ENCODE data around the gene SMCHD1. TPM values are rescaled to one million over a fixed set of nuclear protein-coding genes. Genes with fewer than 3 reads are reported as not detected.
A peak's percentile ranks its signal among the peaks of the same experiment; 100 is the strongest.
"Not testable (repeated sequence)": the region's sequence is repeated elsewhere in the genome, so short reads cannot be mapped to it uniquely, and the experiment has no call there.

The SMCHD1 gene
- polyA plus RNA-seq, 3 donors, result 10.8 to 13.6 (median 11.8) TPM

DNA sequence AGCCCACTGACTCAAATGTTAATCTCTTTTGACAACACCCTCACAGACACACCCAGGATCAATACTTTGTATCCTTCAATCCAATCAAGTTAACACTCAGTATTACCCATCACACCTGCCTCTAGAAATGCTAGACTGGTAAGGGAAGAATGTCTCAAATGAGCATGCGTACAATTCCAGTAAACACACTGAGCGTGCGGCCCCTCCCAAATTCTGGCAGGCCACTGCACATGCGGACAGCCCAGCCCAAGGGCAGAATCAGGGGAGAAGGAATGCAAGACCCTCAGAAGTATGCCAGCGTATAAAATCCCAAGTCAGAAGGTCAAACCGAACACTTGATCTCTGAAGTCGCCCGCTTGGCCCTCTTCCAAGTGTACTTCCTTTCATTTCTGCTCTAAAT, 183.7 kb downstream of the SMCHD1 start:
- WGBS, 3 donors, result 80 to 83% (median 82%) methylated on average over 8 of the region's 8 CpGs
- H3K27ac ChIP-seq (ENCODE audit: low read depth, low read length), result no peak overlapping the region

DNA sequence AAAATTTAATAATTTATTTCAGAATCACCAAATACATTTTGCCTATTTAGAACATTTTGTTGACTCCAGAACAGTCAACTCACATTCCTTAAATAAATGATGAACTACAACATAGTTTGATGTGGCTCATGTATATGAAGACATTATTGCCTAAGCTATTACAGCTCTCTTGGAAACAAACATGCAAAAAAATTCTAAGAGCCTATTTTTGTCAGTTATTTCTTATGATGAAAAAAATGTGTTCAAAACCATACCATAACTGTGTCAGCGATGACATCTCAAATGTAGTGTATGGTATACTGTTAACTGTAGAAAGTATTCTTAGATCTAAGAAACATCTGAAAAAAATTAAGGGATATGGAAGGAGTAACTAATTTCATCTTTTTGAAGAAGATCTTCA, 185.0 kb downstream of the SMCHD1 start:
- WGBS, 3 donors, result 95 to 100% (median 97%) methylated on average over 1 of the region's 1 CpG
- no peak overlapping the region for H3K27ac ChIP-seq (ENCODE audit: low read depth, low read length)

DNA sequence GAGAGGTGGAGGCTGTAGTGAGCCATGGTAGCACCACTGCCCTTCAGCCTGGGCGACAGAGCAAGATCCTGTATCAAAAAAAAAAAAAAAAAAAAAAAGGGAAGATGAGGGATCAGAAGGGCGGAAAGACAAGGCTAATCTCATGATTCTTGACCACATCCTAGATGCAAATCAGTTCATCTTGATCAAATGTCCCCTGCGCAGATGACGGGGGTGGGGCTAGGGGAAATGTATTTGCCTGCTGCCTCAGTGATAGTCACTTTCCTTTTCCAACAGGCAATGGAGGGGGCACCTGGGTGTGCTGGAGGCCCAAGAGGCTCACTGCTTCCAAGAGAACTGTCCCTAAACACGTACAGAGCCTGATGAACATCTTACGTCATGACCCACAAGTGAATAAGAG, 187.6 kb downstream of the SMCHD1 start:
- WGBS, 3 donors, result 59 to 86% (median 65%) methylated on average over 6 of the region's 6 CpGs
- no peak overlapping the region for H3K27ac ChIP-seq (ENCODE audit: low read depth, low read length)

DNA sequence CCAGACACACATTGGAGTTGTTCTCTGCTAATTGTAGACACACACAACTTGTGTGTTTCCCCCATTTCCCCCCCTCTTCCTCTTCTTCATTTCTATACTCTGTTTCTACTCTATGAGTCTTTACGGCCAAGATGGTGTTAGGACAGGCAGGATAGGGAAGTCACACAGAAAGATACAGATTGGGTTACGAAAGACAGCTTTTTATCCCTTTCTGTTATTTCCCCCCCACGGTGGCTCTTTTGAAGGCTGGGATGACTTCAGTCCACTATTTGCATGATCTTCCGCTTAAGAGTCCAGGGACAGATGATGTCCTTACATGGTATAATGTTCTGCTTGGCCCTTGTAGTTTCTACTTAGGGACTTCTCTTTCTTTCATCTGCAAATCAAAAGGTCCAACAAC, 189.6 kb downstream of the SMCHD1 start:
- H3K27ac ChIP-seq (ENCODE audit: low read depth, low read length), result no peak overlapping the region
- WGBS, 3 donors, result 46 to 88% (median 62%) methylated on average over 4 of the region's 4 CpGs

DNA sequence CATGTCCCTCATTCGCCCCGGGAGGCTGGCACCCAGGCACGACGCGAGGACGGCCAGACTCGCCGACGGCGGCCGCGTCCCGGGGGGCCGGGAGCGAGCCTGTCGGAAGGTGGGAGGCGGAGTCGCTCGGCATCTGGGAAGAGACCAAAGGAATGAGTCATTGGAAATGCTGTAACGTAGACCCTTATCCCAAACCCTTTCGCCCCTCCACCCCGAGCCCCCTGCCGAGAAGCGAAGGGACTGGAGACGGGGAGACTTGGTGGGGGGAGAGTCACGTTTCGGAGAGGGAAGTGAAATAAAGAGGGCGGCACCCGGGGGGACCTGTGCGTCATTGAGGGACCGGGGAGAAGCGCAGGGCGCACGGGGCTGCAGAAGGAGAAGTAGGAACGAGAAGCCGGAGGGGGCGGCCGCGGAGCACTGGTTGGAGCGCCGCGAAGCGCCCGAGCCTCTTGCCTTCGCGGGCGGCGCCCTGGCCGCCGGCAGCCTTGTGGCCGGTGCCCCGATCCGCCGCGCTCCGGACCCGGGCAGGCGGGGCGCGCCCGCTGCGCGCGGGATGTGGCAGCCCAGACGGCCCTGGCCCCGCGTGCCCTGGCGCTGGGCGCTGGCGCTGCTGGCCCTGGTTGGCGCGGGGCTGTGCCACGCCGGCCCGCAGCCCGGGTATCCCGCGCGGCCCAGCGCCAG, 191.2 kb downstream of the SMCHD1 start, which contains the start of gene EMILIN2:
TSS of gene EMILIN2 (plus strand) at position 371 of the 681 bp plus-strand sequence. CDS start at position 554, 183 bp downstream.
- H3K27ac ChIP-seq (ENCODE audit: low read depth, low read length), result peak within 1 kb of the TSS; percentile 92

DNA sequence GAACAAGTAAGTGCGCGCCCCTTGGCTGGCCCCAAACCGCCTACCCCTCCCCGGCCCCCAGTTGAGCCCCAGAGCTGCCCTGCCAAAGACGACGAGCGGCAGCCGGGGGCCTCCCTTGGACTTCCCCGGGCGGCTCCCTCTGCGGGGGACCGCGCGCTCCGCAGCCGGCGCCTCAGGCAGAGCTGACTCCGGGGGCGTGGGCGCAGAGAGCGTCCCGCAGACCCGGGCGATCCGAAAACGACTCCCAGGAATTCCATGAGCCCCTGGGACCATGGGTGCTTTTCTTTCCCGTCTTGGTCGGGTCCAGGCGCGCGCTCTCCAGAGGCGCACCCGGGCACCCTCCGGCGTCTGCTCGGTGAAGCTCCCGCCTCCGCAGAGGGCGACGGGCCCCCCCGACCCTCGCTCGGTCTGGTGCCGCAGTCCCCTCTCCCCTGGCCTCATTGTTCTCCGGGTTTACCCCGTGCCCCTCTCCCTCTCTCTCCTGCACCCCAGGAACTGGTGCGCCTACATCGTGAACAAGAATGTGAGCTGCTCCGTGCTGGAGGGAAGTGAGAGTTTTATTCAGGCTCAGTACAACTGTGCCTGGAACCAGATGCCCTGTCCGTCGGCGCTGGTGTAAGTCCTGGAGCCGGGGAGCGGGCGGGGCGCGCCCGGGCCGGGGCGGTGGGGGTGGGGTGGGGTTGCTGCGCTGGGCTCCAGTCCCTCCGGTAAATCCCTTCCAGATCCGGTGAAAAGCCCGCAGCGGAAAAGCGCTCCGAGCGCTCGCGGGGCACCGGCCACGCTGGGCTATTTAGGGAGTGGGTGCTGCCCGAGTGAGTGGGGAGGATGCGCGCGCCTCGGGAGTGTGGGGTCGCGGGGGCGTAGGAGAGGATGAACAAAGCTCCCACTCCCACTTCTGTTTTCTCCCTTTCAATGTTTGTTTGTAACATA, 192.1 kb downstream of the SMCHD1 start:
- 1% methylated on average over 75 to 80 of the region's 80 CpGs for WGBS, 3 donors
- H3K27ac ChIP-seq (ENCODE audit: low read depth, low read length), result peak overlapping the region; percentile 92

More for the DNA sequence above, 191.2 kb downstream of the SMCHD1 start, which contains the start of gene EMILIN2:
- 0 to 1% (median 0%) methylated on average over 61 to 80 of the region's 80 CpGs for WGBS, 3 donors

DNA sequence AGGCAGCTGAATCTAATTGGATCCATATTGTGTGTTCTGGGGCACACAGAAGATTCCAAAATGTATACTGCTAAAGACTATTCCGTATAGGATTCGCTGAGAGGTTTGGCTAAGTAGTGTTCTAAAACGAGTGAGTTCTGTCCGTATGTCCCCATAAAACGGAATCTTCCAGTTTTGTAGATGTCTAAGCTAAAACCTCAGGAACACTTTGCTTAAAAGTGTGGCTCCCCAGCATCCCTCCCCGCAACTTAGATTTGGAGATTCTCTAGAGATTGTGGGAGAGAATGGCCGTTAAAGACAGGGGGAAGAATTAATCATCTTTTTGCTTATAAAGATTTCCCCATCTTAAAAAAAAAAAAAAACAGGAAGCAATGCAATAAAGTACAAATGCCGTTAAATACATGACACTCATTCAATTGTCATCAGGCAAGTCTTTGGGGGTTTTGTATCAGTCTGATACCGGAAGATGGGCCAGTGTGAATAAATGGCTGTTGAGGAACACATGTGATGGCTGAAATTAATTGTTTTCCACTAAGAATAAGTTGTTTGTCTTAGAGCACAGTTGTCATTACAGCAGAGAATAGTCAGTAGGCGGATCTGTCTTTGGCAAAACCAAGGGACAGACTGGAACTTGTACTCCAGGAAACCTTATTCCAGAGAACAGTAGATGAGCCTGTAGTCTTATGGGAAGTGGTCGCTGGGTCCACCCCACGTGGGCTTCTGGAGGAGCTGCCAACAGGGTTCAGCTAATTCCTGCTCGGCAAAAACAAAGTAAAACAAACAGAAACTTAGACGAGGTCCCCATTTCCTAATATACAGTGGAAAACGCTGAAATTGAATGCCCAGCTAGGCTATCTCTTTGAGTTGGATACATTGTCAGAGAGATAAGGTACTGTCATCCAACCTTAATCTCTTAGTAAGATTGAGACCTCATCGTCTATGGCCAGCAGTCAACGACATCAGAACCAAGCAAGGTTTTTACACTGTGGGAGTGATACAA, 193.0 kb downstream of the SMCHD1 start:
- no peak overlapping the region for H3K27ac ChIP-seq (ENCODE audit: low read depth, low read length)
- 13 to 31% (median 15%) methylated on average over 17 of the region's 17 CpGs for WGBS, 3 donors

DNA sequence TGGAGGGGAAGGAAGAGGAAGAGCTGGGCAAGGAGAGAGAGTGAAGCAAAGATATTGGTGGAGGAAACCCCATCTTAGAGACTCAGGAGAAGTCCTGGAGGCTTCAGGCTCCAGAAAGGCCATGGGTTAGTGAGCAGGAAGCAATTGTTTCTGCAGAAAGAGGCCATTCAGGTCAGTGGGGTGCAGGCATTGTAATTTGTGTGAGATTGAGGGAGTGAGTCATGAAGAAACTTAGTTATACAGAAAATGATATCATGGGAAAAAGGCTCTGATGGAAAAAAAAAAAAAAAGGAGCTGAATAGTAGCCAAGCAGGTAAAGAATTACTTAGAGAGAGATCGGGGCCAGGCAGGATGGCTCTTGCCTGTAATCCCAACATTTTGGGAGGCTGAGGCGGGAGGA, 195.3 kb downstream of the SMCHD1 start:
- WGBS, 3 donors, result 78 to 100% (median 94%) methylated on average over 2 of the region's 2 CpGs
- H3K27ac ChIP-seq (ENCODE audit: low read depth, low read length), result no peak overlapping the region

DNA sequence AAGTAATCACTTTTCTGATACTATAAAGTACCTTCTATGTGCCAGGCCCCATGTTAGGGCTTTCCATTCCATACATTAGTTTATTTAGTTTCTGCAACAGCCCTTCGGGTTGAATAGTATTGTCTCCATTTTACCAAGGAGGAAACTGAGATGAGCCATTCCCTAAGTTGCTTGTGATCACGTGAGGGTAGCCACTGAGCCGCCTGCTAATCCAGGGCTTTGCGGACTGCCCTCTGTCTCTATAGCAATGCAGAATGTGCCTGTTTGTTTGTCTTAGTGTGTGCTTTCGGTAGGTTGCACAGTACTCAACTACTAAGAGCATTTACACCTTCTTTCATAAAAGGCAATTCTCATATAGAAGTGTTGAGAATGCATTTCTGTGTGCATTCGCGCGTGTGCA, 196.2 kb downstream of the SMCHD1 start:
- 92 to 95% (median 95%) methylated on average over 8 of the region's 8 CpGs for WGBS, 3 donors
- H3K27ac ChIP-seq (ENCODE audit: low read depth, low read length), result no peak overlapping the region

DNA sequence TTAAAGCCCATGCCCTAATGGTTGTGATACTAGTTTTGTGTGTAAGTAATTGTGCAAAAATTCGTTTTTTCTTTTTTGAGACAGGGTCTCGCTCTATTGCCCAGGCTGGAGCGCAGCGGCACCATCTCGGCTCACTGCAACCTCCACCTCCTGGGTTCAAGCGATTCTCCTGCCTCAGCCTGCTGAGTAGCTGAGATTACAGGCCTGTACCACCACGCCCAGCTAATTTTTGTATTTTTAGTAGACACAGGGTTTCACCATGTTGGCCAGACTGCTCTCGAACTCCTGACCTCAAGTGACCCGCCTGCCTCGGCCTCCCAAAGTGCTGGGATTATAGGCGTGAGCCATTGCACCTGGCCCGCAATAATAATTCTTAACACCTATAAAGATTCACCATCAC, 196.9 kb downstream of the SMCHD1 start:
- WGBS, 3 donors, result 89 to 93% (median 91%) methylated on average over 12 of the region's 12 CpGs
- H3K27ac ChIP-seq (ENCODE audit: low read depth, low read length), result not testable (repeated sequence)

DNA sequence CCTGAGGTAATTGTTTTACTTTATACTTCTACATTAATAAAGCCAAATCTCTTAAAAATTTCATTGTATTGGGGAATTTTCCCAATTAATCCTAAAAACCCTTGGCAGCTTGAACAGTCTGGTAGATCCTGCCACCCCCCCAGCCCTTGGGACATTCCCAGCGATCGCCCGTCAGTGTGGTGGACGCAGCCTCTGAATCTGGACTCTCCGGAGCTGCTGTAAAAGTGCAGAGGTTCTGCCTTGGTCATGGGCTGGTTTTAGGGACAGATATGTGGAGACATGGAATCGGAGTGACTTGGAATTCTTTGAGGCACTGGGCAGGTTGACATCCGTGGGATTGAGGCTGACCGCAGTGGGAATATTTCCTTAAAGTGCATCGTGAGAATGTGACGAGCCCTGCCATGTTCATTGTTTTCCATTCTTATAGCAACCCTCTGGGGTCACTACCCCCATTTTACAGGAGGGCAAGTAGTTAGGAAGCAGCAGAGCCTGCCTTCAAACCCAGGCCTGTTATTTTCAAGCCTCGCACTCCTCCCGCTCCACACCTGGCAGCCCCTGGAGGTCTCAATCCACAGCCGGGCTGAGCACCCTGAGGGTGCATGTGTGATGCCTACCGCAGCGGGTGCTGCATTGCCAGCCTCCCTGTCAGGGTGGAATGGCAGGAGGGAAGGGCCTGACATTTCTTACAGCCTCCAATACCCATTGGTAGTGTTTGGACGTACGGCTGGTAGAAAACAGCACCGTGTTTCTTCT, 197.8 kb downstream of the SMCHD1 start:
- 87 to 93% (median 87%) methylated on average over 18 of the region's 18 CpGs for WGBS, 3 donors

DNA sequence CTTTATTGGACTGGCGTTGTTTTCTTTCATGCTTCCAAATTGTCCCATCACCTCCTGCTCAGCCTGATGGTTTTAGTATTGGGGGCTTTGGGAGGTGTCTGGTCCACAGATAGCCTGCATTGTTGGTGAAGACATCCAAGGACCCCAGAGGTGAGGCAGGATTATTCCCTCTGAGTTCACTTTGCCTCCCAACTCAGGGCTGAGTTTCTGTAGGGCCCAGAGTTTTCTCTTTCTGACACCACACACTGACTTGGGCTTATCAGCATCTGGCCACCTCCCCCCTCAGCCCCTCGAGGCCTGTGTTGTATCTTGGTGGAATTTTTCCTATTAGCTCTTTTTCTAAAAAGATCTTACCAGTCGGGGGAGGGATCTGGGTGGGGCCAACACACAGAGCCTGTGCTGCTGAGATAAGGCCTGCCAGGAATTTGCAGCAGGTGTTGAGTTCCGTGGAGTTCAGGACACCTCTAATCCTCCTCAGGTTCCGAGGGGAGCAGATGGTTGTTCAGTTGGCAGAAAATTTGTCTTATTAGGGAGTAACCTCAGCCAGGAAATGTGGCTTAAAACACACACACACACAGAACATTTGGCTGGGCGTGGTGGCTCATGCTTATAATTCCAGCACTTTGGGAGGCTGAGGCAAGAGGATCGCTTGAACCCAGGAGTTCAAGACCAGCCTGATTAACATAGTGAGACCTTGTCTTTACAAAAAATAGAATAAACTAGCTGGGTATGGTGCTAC, 198.6 kb downstream of the SMCHD1 start:
- whole genome bisulfite sequencing, 3 donors, result 44 to 53% (median 51%) methylated on average over 7 of the region's 7 CpGs
- H3K27ac ChIP-seq (ENCODE audit: low read depth, low read length), result no peak overlapping the region

More for the DNA sequence above, 197.8 kb downstream of the SMCHD1 start:
- no peak overlapping the region for H3K27ac ChIP-seq (ENCODE audit: low read depth, low read length)

Other genes with a start within 250 kb of the SMCHD1 start
- 1 to 10 TPM; 2.5 to 4.9 (median 3.9) TPM for gene METTL4, start 84.2 kb upstream of the SMCHD1 start, polyA plus RNA-seq
- gene NDC80, start 84.2 kb upstream of the SMCHD1 start, polyA plus RNA-seq, result 1 to 10 TPM in 1 of 3 donors, under 1 TPM in 2; 0.16 to 4.0 (median 0.21) TPM
- gene EMILIN2, start 191.3 kb downstream of the SMCHD1 start, polyA plus RNA-seq, result 10 to 100 TPM in 2 of 3 donors, 1 to 10 TPM in 1; 2.9 to 18.9 (median 14.4) TPM

All from adipose tissue (tissue), 3 donors.